ENCODE results near the gene PSMF1. TPM values are rescaled to one million over a fixed set of nuclear protein-coding genes. Genes with fewer than 3 reads are reported as not detected.
A peak's percentile ranks its signal among the peaks of the same experiment; 100 is the strongest.

PSMF1 gene
- total RNA-seq, 3 donors from 2014 or later: 224 to 272 (median 230) TPM

- Mint-ChIP-seq H3K4me1 (ENCODE audit: low read depth) (peaks cover 6% of the 10 kb centered on the region), H3K4me3 (no peak overlapping the region), H3K9me3 (no peaks in the 10 kb centered on the region), H3K27me3 (ENCODE audit: low read depth) (no peaks in the 10 kb centered on the region), H3K36me3 (ENCODE audit: insufficient read depth) (no peaks in the 10 kb centered on the region)
- ATAC-seq (no peak), DNase-seq (no peak)
Observed at GRCh38 chr20:1199964-1200363, 81.6 kb downstream of the PSMF1 start.

GRCh38 chr20:1202762-1203504 is 84.5 kb downstream of the PSMF1 start, which contains the start of gene C20orf202:
Gene C20orf202 (plus strand): TSS chr20:1203454. CDS start chr20:1203586, 132 bp downstream.
- Mint-ChIP-seq H3K9me3 (no peaks in the 10 kb centered on the region), H3K27me3 (ENCODE audit: low read depth) (no peaks in the 10 kb centered on the region), H3K4me3 (no peak within 1 kb of the TSS), H3K4me1 (ENCODE audit: low read depth) (peaks cover 6% of the 10 kb centered on the region), H3K36me3 (ENCODE audit: insufficient read depth) (no peaks in the 10 kb centered on the region)
- ATAC-seq (no peak), DNase-seq (no peak)

GRCh38 chr20:1203630-1204029 is 85.2 kb downstream of the PSMF1 start:
- no peak for DNase-seq
- H3K27me3 Mint-ChIP-seq (ENCODE audit: low read depth): no peaks in the 10 kb centered on the region
- no peaks in the 10 kb centered on the region for H3K36me3 Mint-ChIP-seq (ENCODE audit: insufficient read depth)
- ATAC-seq: no peak
- H3K9me3 Mint-ChIP-seq: no peaks in the 10 kb centered on the region
- H3K4me3 Mint-ChIP-seq: no peak overlapping the region
- H3K4me1 Mint-ChIP-seq (ENCODE audit: low read depth): peaks cover 6% of the 10 kb centered on the region

GRCh38 chr20:1204113-1204512 is 85.7 kb downstream of the PSMF1 start:
- DNase-seq (no peak), ATAC-seq (no peak)
- Mint-ChIP-seq H3K36me3 (ENCODE audit: insufficient read depth) (no peaks in the 10 kb centered on the region), H3K4me1 (ENCODE audit: low read depth) (peaks cover 6% of the 10 kb centered on the region), H3K27me3 (ENCODE audit: low read depth) (no peaks in the 10 kb centered on the region), H3K4me3 (no peak overlapping the region), H3K9me3 (no peaks in the 10 kb centered on the region)

- Mint-ChIP-seq H3K4me3 (no peak overlapping the region), H3K9me3 (no peaks in the 10 kb centered on the region), H3K36me3 (ENCODE audit: insufficient read depth) (no peaks in the 10 kb centered on the region), H3K27me3 (ENCODE audit: low read depth) (no peaks in the 10 kb centered on the region), H3K4me1 (ENCODE audit: low read depth) (peaks cover 6% of the 10 kb centered on the region)
- ATAC-seq: no peak
- DNase-seq: no peak
Observed at GRCh38 chr20:1204576-1204975, 86.2 kb downstream of the PSMF1 start.

- Mint-ChIP-seq H3K9me3 (no peaks in the 10 kb centered on the region), H3K36me3 (ENCODE audit: insufficient read depth) (no peaks in the 10 kb centered on the region), H3K4me3 (no peak overlapping the region), H3K4me1 (ENCODE audit: low read depth) (no peaks in the 10 kb centered on the region), H3K27me3 (ENCODE audit: low read depth) (no peaks in the 10 kb centered on the region)
- ATAC-seq: no peak
- no peak for DNase-seq
Observed at GRCh38 chr20:1205802-1206201, 87.4 kb downstream of the PSMF1 start.

GRCh38 chr20:1206366-1207148 is 88.2 kb downstream of the PSMF1 start:
- Mint-ChIP-seq H3K27me3 (ENCODE audit: low read depth) (no peaks in the 10 kb centered on the region), H3K36me3 (ENCODE audit: insufficient read depth) (no peaks in the 10 kb centered on the region), H3K4me3 (no peak overlapping the region), H3K9me3 (no peaks in the 10 kb centered on the region), H3K4me1 (ENCODE audit: low read depth) (no peaks in the 10 kb centered on the region)
- DNase-seq: no peak
- ATAC-seq: no peak

GRCh38 chr20:1207293-1207878 is 89.0 kb downstream of the PSMF1 start:
- Mint-ChIP-seq H3K4me3 (no peak overlapping the region), H3K27me3 (ENCODE audit: low read depth) (no peaks in the 10 kb centered on the region), H3K36me3 (ENCODE audit: insufficient read depth) (no peaks in the 10 kb centered on the region), H3K9me3 (no peaks in the 10 kb centered on the region), H3K4me1 (ENCODE audit: low read depth) (no peaks in the 10 kb centered on the region)
- ATAC-seq: no peak
- DNase-seq: no peak

- Mint-ChIP-seq H3K4me3 (no peak overlapping the region), H3K9me3 (no peaks in the 10 kb centered on the region), H3K4me1 (ENCODE audit: low read depth) (peaks cover 5% of the 10 kb centered on the region), H3K27me3 (ENCODE audit: low read depth) (no peaks in the 10 kb centered on the region), H3K36me3 (ENCODE audit: insufficient read depth) (no peaks in the 10 kb centered on the region)
- ATAC-seq (peak; percentile 52), DNase-seq (no peak)
Observed at GRCh38 chr20:1209447-1210387, 91.3 kb downstream of the PSMF1 start.

GRCh38 chr20:1210501-1210900 is 92.1 kb downstream of the PSMF1 start:
- H3K36me3 Mint-ChIP-seq (ENCODE audit: insufficient read depth): no peaks in the 10 kb centered on the region
- H3K4me1 Mint-ChIP-seq (ENCODE audit: low read depth): peaks cover 13% of the 10 kb centered on the region
- no peak overlapping the region for H3K4me3 Mint-ChIP-seq
- DNase-seq (no peak), ATAC-seq (no peak)
- H3K9me3 Mint-ChIP-seq: no peaks in the 10 kb centered on the region
- no peaks in the 10 kb centered on the region for H3K27me3 Mint-ChIP-seq (ENCODE audit: low read depth)

- Mint-ChIP-seq H3K4me3 (no peak overlapping the region), H3K36me3 (ENCODE audit: insufficient read depth) (no peaks in the 10 kb centered on the region), H3K9me3 (no peaks in the 10 kb centered on the region), H3K4me1 (ENCODE audit: low read depth) (peaks cover 26% of the 10 kb centered on the region), H3K27me3 (ENCODE audit: low read depth) (no peaks in the 10 kb centered on the region)
- DNase-seq (no peak), ATAC-seq (no peak)
Observed at GRCh38 chr20:1212023-1212422, 93.6 kb downstream of the PSMF1 start.

GRCh38 chr20:1212607-1213396 is 94.4 kb downstream of the PSMF1 start:
- DNase-seq (peak; percentile 57), ATAC-seq (peak; percentile 69 to 79)
- Mint-ChIP-seq H3K4me3 (no peak overlapping the region), H3K36me3 (ENCODE audit: insufficient read depth) (no peaks in the 10 kb centered on the region), H3K27me3 (ENCODE audit: low read depth) (peaks cover under 1% of the 10 kb centered on the region), H3K4me1 (ENCODE audit: low read depth) (peaks cover 32% of the 10 kb centered on the region), H3K9me3 (no peaks in the 10 kb centered on the region)

- Mint-ChIP-seq H3K27me3 (ENCODE audit: low read depth) (peaks cover 1% of the 10 kb centered on the region), H3K4me3 (no peak overlapping the region), H3K9me3 (no peaks in the 10 kb centered on the region), H3K36me3 (ENCODE audit: insufficient read depth) (no peaks in the 10 kb centered on the region), H3K4me1 (ENCODE audit: low read depth) (peaks cover 32% of the 10 kb centered on the region)
- ATAC-seq (no peak), DNase-seq (no peak)
Observed at GRCh38 chr20:1214838-1215261, 96.4 kb downstream of the PSMF1 start.

All from activated T-cell treated with anti-CD3 and anti-CD28 coated beads, Interleukin-2, amount 50 U/mL, for 4 hours (primary cell).